B cell (primary cell): Measurements from ENCODE around the gene PACSIN1. TPM values are rescaled to one million over a fixed set of nuclear protein-coding genes. Genes with fewer than 3 reads are reported as not detected.

Source experiments
- ATAC-seq: fragments of 200-7000 bp; cut with Tn5 transposase; one replicate; pipeline ENCODE4 v1.10.0; 2021; ENCODE audit warnings: low read depth, mild to moderate bottlenecking, moderate number of reproducible peaks, moderate library complexity
- CTCF ChIA-PET: fragments of 350-600 bp; sonication (Branson Sonifier 250); formaldehyde crosslinking; loops from one replicate; lab custom pipeline; 2021; ENCODE audit warnings: antibody characterized with exemption, inconsistent platforms; lab: Charles Lee
- POLR2A ChIA-PET: fragments of 350-600 bp; sonication (Branson Sonifier 250); formaldehyde crosslinking; loops from one replicate; lab custom pipeline; 2021; ENCODE audit warnings: antibody characterized with exemption; lab: Charles Lee
- DNase-seq: peaks from one replicate; pipeline ENCODE4 v3.0.0; 2013
- H2AFZ ChIP-seq: 2 replicates; pipeline ENCODE4 v1.6.1; 2012; ENCODE audit warnings: mild to moderate bottlenecking, low read depth, low read length; ENCODE audit not compliant: insufficient read depth, poor library complexity, severe bottlenecking
- H3K27ac ChIP-seq, 2 donors: 1 replicate in 1 of 2; 2 replicates in 1 of 2; pipeline ENCODE4 v1.5.1; 2012 to 2013; ENCODE audit warnings: low read length in 2 of 2, mild to moderate bottlenecking in 2 of 2, moderate library complexity in 1 of 2
- H3K27me3 ChIP-seq, 4 experiments: fragments of 200-600 bp in 1 of 4; sonication (generic) in 1 of 4; replicated peaks in 1 of 4; 1 replicate in 2 of 4; 2 replicates in 2 of 4; pipeline versions ENCODE4 v1.6.1 to v1.7.0; 2013 to 2016; ENCODE audit warnings: low read length in 3 of 4, mild to moderate bottlenecking in 2 of 4, mixed read lengths in 1 of 4, moderate library complexity in 1 of 4; ENCODE audit not compliant: insufficient read depth in 4 of 4, control insufficient read depth in 3 of 4; ENCODE audit errors: control extremely low read depth in 1 of 4
- H3K36me3 ChIP-seq, 2 experiments: replicated peaks in 1 of 2; 1 replicate in 1 of 2; 2 replicates in 1 of 2; pipeline versions ENCODE4 v1.6.1 to v1.7.1; 2013; ENCODE audit warnings: low read length in 1 of 2; ENCODE audit not compliant: insufficient read depth in 2 of 2, control insufficient read depth in 1 of 2; ENCODE audit errors: control extremely low read depth in 1 of 2, extremely low read depth in 1 of 2
- H3K4me1 ChIP-seq, 2 donors: fragments of 200-600 bp in 1 of 2; sonication (generic) in 1 of 2; 1 replicate in 1 of 2; 2 replicates in 1 of 2; pipeline versions ENCODE4 v1.5.1 to v1.6.1; 2013 to 2017; ENCODE audit warnings: low read length in 2 of 2; ENCODE audit not compliant: control insufficient read depth in 2 of 2, insufficient read depth in 2 of 2
- H3K4me2 ChIP-seq: replicated peaks from 2 replicates; pipeline ENCODE3; 2012; ENCODE audit warnings: mild to moderate bottlenecking, low read depth, low read length; ENCODE audit not compliant: poor library complexity, severe bottlenecking
- H3K4me3 ChIP-seq, 5 experiments: fragments of 200-600 bp in 1 of 5; sonication (generic) in 1 of 5; 1 replicate in 3 of 5; 2 replicates in 2 of 5; pipeline versions ENCODE4 v1.5.1 to v1.7.0; 2011 to 2016; ENCODE audit warnings: low read length in 4 of 5, mild to moderate bottlenecking in 4 of 5, low read depth in 2 of 5, control low read depth in 1 of 5, moderate library complexity in 1 of 5; ENCODE audit not compliant: insufficient read depth in 1 of 5; ENCODE audit errors: control extremely low read depth in 1 of 5, extremely low read depth in 1 of 5
- H3K79me2 ChIP-seq: fragments of 200-600 bp; sonication (generic); one replicate; pipeline ENCODE4 v1.6.0; 2016; ENCODE audit warnings: low read length; ENCODE audit not compliant: control insufficient read depth, insufficient read depth
- H3K9ac ChIP-seq: fragments of 200-600 bp; sonication (generic); 2 replicates; pipeline ENCODE4 v1.6.1; 2017; ENCODE audit warnings: mild to moderate bottlenecking, low read length, moderate library complexity
- H3K9me3 ChIP-seq, 3 donors: one replicate each; pipeline versions ENCODE4 v1.6.1 to v1.7.1; 2013; ENCODE audit warnings: low read length in 2 of 3; ENCODE audit not compliant: control insufficient read depth in 2 of 3, insufficient read depth in 1 of 3; ENCODE audit errors: control extremely low read depth in 1 of 3
- H4K20me1 ChIP-seq: 2 replicates; pipeline ENCODE4 v1.6.0; 2012; ENCODE audit warnings: mild to moderate bottlenecking, low read length; ENCODE audit not compliant: insufficient read depth, control insufficient read depth, poor library complexity, severe bottlenecking
- H3K27ac Mint-ChIP-seq: one replicate; pipeline ENCODE4 v1.8.0; 2021; ENCODE audit warnings: mixed read lengths
- H3K27me3 Mint-ChIP-seq: one replicate; pipeline ENCODE4 v1.8.0; 2021; ENCODE audit warnings: mixed read lengths
- H3K4me1 Mint-ChIP-seq: one replicate; pipeline ENCODE4 v1.8.0; 2021; ENCODE audit warnings: mixed read lengths
- H3K4me3 Mint-ChIP-seq: one replicate; pipeline ENCODE4 v1.8.0; 2021; ENCODE audit warnings: mixed read lengths
- H3K9me3 Mint-ChIP-seq: one replicate; pipeline ENCODE4 v1.8.0; 2022; ENCODE audit warnings: mixed read lengths; ENCODE audit not compliant: insufficient read depth
- EZH2 ChIP-seq: IDR thresholded peaks from 2 replicates; pipeline ENCODE4 v1.6.1; 2012; ENCODE audit warnings: borderline replicate concordance, low read depth, mild to moderate bottlenecking, moderate library complexity, low read length; ENCODE audit not compliant: insufficient read depth, poor library complexity, severe bottlenecking
- WGBS: methylation state at CpG from one replicate; pipeline ENCODE4 v1.1.5; 2013; ENCODE audit warnings: missing lambda C conversion rate; ENCODE audit not compliant: insufficient coverage; 5-methylcytosine and 5-hydroxymethylcytosine counted together
- intact Hi-C: fragments of 100-400 bp; cut with micrococcal nuclease; formaldehyde crosslinking; loops from one replicate; pipeline ENCODE4 v1.10.0; 2022
- polyA plus RNA-seq: library from polyadenylated mRNA; depleted of rRNA; stranded (reverse); fragments of >200 nt; gene quantifications from 2 replicates; pipeline ENCODE4 v1.2.3, GENCODE V29; 2012
- total RNA-seq, 2 donors: library from RNA; stranded (reverse); fragments of 120-200 nt in 1 of 2; gene quantifications; 1 replicate in 1 of 2; 2 replicates in 1 of 2; pipeline versions ENCODE4 v1.2.3 to v1.2.4, GENCODE V29; 2013 to 2022
- TF ChIP-seq, protein P1 (sequence below): fragments of 200-600 bp; IDR thresholded peaks from one replicate; pipeline ENCODE4 v1.8.0; 2022; ENCODE audit warnings: antibody characterized with exemption, mild to moderate bottlenecking

PACSIN1 gene
- total and polyA plus RNA-seq, 2 donors (not counting 1 experiment from before 2014, with no cell fraction given): 0.18 to 0.20 TPM

- POLR2A ChIA-PET: interaction anchor here (0.6 kb wide), 1 partner anchor 1190 kb away, joined by 3 read pairs; no protein-coding TSS in a partner anchor
- no peaks in the 10 kb centered on the region for H3K9me3 ChIP-seq
- TF ChIP-seq, protein P1, sequence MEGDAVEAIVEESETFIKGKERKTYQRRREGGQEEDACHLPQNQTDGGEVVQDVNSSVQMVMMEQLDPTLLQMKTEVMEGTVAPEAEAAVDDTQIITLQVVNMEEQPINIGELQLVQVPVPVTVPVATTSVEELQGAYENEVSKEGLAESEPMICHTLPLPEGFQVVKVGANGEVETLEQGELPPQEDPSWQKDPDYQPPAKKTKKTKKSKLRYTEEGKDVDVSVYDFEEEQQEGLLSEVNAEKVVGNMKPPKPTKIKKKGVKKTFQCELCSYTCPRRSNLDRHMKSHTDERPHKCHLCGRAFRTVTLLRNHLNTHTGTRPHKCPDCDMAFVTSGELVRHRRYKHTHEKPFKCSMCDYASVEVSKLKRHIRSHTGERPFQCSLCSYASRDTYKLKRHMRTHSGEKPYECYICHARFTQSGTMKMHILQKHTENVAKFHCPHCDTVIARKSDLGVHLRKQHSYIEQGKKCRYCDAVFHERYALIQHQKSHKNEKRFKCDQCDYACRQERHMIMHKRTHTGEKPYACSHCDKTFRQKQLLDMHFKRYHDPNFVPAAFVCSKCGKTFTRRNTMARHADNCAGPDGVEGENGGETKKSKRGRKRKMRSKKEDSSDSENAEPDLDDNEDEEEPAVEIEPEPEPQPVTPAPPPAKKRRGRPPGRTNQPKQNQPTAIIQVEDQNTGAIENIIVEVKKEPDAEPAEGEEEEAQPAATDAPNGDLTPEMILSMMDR: no peak
- TF ChIP-seq EZH2: no peak
- H3K4me2 ChIP-seq: peak overlapping the region; percentile 50
- peak overlapping the region in 2 of 5 experiments; percentile 31 to 42 for H3K4me3 ChIP-seq
- intact Hi-C loops: no loop called here
- no peaks in the 10 kb centered on the region for H3K27me3 Mint-ChIP-seq
- H4K20me1 ChIP-seq: no peaks in the 10 kb centered on the region
- CTCF ChIA-PET: no interaction called here
- H3K27me3 ChIP-seq: no peaks in the 10 kb centered on the region
- H3K4me3 Mint-ChIP-seq: no peak overlapping the region
- no peaks in the 10 kb centered on the region for H3K79me2 ChIP-seq
- WGBS: 93% methylated on average over 18 of the region's 18 CpGs
- ATAC-seq (no peak), DNase-seq (no peak)
- H2AFZ ChIP-seq: no peak overlapping the region
- no peak overlapping the region for H3K27ac ChIP-seq
- no peaks in the 10 kb centered on the region for H3K36me3 ChIP-seq
- peaks cover 7 to 13% of the 10 kb centered on the region in 2 donors for H3K4me1 ChIP-seq
- peaks cover 10% of the 10 kb centered on the region for H3K4me1 Mint-ChIP-seq
- no peak overlapping the region for H3K9ac ChIP-seq
- H3K27ac Mint-ChIP-seq: no peak overlapping the region
- H3K9me3 Mint-ChIP-seq: no peaks in the 10 kb centered on the region
Observed at GRCh38 chr6:34530753-34531365, 65.0 kb downstream of the PACSIN1 start.

- POLR2A ChIA-PET: no interaction called here
- no peak for DNase-seq
Observed at GRCh38 chr6:34531580-34532201, 65.8 kb downstream of the PACSIN1 start.

More at GRCh38 chr6:34531580-34532201, 65.8 kb downstream of the PACSIN1 start:
- no peak overlapping the region for H2AFZ ChIP-seq
- peaks cover 8% of the 10 kb centered on the region for H3K4me1 Mint-ChIP-seq
- no peak overlapping the region for H3K9ac ChIP-seq
- no peaks in the 10 kb centered on the region for H3K9me3 ChIP-seq
- peak overlapping the region; percentile 50 for H3K4me2 ChIP-seq
- no peaks in the 10 kb centered on the region for H3K27me3 ChIP-seq
- intact Hi-C loops: no loop called here
- TF ChIP-seq, protein P1: no peak
- no peak for TF ChIP-seq EZH2
- H3K36me3 ChIP-seq: no peaks in the 10 kb centered on the region
- no peaks in the 10 kb centered on the region for H4K20me1 ChIP-seq
- CTCF ChIA-PET: no interaction called here
- no peak overlapping the region for H3K4me3 Mint-ChIP-seq
- H3K79me2 ChIP-seq: no peaks in the 10 kb centered on the region
- peak overlapping the region in 3 of 5 experiments; percentile 24 to 42 (median 31) for H3K4me3 ChIP-seq
- 79% methylated on average over 28 of the region's 29 CpGs for WGBS
- no peak for ATAC-seq
- H3K4me1 ChIP-seq: peaks cover 1 to 7% of the 10 kb centered on the region in 2 donors
- no peak overlapping the region for H3K27ac Mint-ChIP-seq
- no peaks in the 10 kb centered on the region for H3K9me3 Mint-ChIP-seq
- H3K27ac ChIP-seq: peak overlapping the region; percentile 45 to 59
- H3K27me3 Mint-ChIP-seq: no peaks in the 10 kb centered on the region
